Stomach smooth muscle (tissue), 2 donors: Measurements from ENCODE around the gene IP6K2.

Experiments used
- H3K27ac ChIP-seq: one replicate; pipeline ENCODE4 v1.7.0; 2013; ENCODE audit warnings: mild to moderate bottlenecking, low read length, inconsistent platforms
- H3K27me3 ChIP-seq, 2 donors: one replicate each; pipeline ENCODE4 v1.7.0; 2013; ENCODE audit warnings: low read length in 2 of 2; ENCODE audit not compliant: insufficient read depth in 2 of 2, control insufficient read depth in 1 of 2
- H3K36me3 ChIP-seq, 2 donors: one replicate each; pipeline ENCODE4 v1.7.0; 2013; ENCODE audit warnings: low read length in 2 of 2; ENCODE audit not compliant: control insufficient read depth in 2 of 2, insufficient read depth in 2 of 2
- H3K4me1 ChIP-seq: one replicate; pipeline ENCODE4 v1.7.0; 2013; ENCODE audit warnings: low read length; ENCODE audit not compliant: control insufficient read depth, insufficient read depth
- H3K4me3 ChIP-seq, 2 donors: one replicate each; pipeline ENCODE4 v1.7.0; 2013; ENCODE audit warnings: low read length in 2 of 2
- H3K9ac ChIP-seq, 2 donors: one replicate each; pipeline ENCODE4 v1.7.0; 2013; ENCODE audit warnings: low read length in 2 of 2, mild to moderate bottlenecking in 1 of 2
- H3K9me3 ChIP-seq, 2 donors: one replicate each; pipeline ENCODE4 v1.7.0; 2013; ENCODE audit warnings: low read length in 2 of 2; ENCODE audit not compliant: control insufficient read depth in 2 of 2
- donor health status: healthy.
- donor health status: Pancreatic carcinoma.

IP6K2 gene

GRCh38 chr3:48652923-48653715 is 63.9 kb downstream of the IP6K2 start:
- no peak overlapping the region for H3K4me3 ChIP-seq
- H3K27me3 ChIP-seq: peaks cover 4 to 6% of the 10 kb centered on the region in 2 donors
- no peaks in the 10 kb centered on the region for H3K36me3 ChIP-seq
- H3K27ac ChIP-seq: no peak overlapping the region
- H3K9me3 ChIP-seq: no peaks in the 10 kb centered on the region
- H3K4me1 ChIP-seq: peaks cover 12% of the 10 kb centered on the region
- H3K9ac ChIP-seq: no peak overlapping the region

GRCh38 chr3:48651771-48652170 is 65.2 kb downstream of the IP6K2 start:
- H3K36me3 ChIP-seq: no peaks in the 10 kb centered on the region
- H3K9me3 ChIP-seq: no peaks in the 10 kb centered on the region
- no peak overlapping the region for H3K4me3 ChIP-seq
- H3K27me3 ChIP-seq: peaks cover under 1 to 2% of the 10 kb centered on the region in 2 donors
- no peak overlapping the region for H3K9ac ChIP-seq
- peaks cover 12% of the 10 kb centered on the region for H3K4me1 ChIP-seq
- no peak overlapping the region for H3K27ac ChIP-seq

- H3K9me3 ChIP-seq: no peaks in the 10 kb centered on the region
- H3K27me3 ChIP-seq: no peaks in the 10 kb centered on the region
- no peak overlapping the region for H3K9ac ChIP-seq
- H3K27ac ChIP-seq: no peak overlapping the region
- H3K4me1 ChIP-seq: peaks cover 3% of the 10 kb centered on the region
- no peak overlapping the region for H3K4me3 ChIP-seq
- no peaks in the 10 kb centered on the region for H3K36me3 ChIP-seq
Observed at GRCh38 chr3:48650723-48651122, 66.3 kb downstream of the IP6K2 start.

- Histone ChIP-seq H3K9me3 (no peaks in the 10 kb centered on the region), H3K9ac (no peak overlapping the region), H3K27me3 (no peaks in the 10 kb centered on the region), H3K4me3 (no peak overlapping the region), H3K4me1 (no peaks in the 10 kb centered on the region), H3K36me3 (no peaks in the 10 kb centered on the region), H3K27ac (no peak overlapping the region)
Observed at GRCh38 chr3:48648188-48648850, 68.7 kb downstream of the IP6K2 start.

- Histone ChIP-seq H3K27ac (no peak overlapping the region), H3K9ac (no peak overlapping the region), H3K4me3 (no peak overlapping the region), H3K9me3 (no peaks in the 10 kb centered on the region), H3K36me3 (no peaks in the 10 kb centered on the region), H3K4me1 (no peaks in the 10 kb centered on the region), H3K27me3 (no peaks in the 10 kb centered on the region)
Observed at GRCh38 chr3:48647714-48648113, 69.3 kb downstream of the IP6K2 start.

GRCh38 chr3:48644898-48645760 is 71.9 kb downstream of the IP6K2 start:
- H3K9ac ChIP-seq: no peak overlapping the region
- no peak overlapping the region for H3K27ac ChIP-seq
- H3K27me3 ChIP-seq: no peaks in the 10 kb centered on the region
- H3K4me3 ChIP-seq: no peak overlapping the region
- no peaks in the 10 kb centered on the region for H3K36me3 ChIP-seq
- no peaks in the 10 kb centered on the region for H3K9me3 ChIP-seq
- H3K4me1 ChIP-seq: no peaks in the 10 kb centered on the region

- Histone ChIP-seq H3K36me3 (no peaks in the 10 kb centered on the region), H3K9me3 (no peaks in the 10 kb centered on the region)
Observed at GRCh38 chr3:48642605-48643004, 74.4 kb downstream of the IP6K2 start.

GRCh38 chr3:48641396-48641795 is 75.6 kb downstream of the IP6K2 start:
- Histone ChIP-seq H3K36me3 (no peaks in the 10 kb centered on the region), H3K4me3 (no peak overlapping the region), H3K4me1 (peaks cover under 1% of the 10 kb centered on the region), H3K9me3 (no peaks in the 10 kb centered on the region), H3K9ac (no peak overlapping the region), H3K27ac (no peak overlapping the region), H3K27me3 (no peaks in the 10 kb centered on the region)

More at GRCh38 chr3:48642605-48643004, 74.4 kb downstream of the IP6K2 start:
- Histone ChIP-seq H3K4me1 (no peaks in the 10 kb centered on the region), H3K4me3 (no peak overlapping the region), H3K9ac (no peak overlapping the region), H3K27ac (no peak overlapping the region), H3K27me3 (no peaks in the 10 kb centered on the region)

GRCh38 chr3:48639944-48640606 is 76.9 kb downstream of the IP6K2 start:
- no peak overlapping the region for H3K27ac ChIP-seq
- no peaks in the 10 kb centered on the region for H3K27me3 ChIP-seq
- no peak overlapping the region for H3K9ac ChIP-seq
- no peaks in the 10 kb centered on the region for H3K9me3 ChIP-seq
- H3K4me1 ChIP-seq: peaks cover 12% of the 10 kb centered on the region
- H3K36me3 ChIP-seq: no peaks in the 10 kb centered on the region
- H3K4me3 ChIP-seq: no peak overlapping the region
